HG02981 (cell line): ENCODE data around the gene GCK.

Experiments used
- ATAC-seq: cut with Tn5 transposase; IDR thresholded peaks from one replicate; pipeline ENCODE4 v1.9.1; 2021; ENCODE audit warnings: mild to moderate bottlenecking, moderate library complexity; ENCODE audit not compliant: unreplicated experiment

The GCK gene

DNA sequence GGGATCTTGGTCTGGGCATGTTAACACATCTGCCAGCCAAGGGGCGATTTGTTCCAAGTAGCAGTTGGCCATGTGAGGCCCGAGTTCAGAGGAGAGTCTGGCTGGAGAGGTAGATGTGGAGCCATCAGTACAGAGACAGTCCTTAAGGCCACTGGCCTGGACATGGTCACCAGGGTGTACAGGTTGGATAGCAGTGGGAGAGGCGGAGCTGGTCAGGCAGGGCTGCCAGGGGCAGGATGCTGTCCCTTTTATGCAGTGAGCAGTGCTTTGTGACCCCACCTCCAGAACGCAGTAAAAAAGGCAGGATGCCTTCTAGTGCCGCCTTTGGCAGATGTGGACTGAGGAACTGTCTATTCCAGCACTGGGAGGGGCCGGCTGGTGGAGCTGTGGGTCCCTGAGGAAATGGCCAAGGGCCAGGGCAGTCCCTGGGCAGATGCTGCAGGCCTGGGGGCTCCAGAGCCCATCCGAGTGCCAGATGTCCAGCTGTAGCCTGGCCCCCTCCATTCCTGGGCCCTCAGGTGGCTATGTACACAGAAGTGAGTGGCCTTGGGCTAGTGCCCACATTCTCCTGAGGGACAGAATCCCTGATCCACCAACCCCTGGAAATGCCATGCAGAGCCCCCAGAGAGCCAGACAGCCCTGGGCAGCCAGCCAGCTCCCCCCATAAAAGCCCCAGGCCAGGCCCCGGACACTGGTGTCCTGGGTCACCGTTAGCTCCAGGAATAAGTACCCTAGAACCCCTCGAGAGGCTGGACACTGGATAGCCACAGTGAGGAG lies 31.0 kb downstream of the GCK start:
- ATAC-seq = no peak

- ATAC-seq = no peak
Observed at GRCh38 chr7:44157116-44158080, 31.8 kb downstream of the GCK start.

- no peak for ATAC-seq
Observed at GRCh38 chr7:44156453-44157010, 32.7 kb downstream of the GCK start.

- ATAC-seq = no peak
Observed at GRCh38 chr7:44155191-44156185, 33.8 kb downstream of the GCK start.

DNA sequence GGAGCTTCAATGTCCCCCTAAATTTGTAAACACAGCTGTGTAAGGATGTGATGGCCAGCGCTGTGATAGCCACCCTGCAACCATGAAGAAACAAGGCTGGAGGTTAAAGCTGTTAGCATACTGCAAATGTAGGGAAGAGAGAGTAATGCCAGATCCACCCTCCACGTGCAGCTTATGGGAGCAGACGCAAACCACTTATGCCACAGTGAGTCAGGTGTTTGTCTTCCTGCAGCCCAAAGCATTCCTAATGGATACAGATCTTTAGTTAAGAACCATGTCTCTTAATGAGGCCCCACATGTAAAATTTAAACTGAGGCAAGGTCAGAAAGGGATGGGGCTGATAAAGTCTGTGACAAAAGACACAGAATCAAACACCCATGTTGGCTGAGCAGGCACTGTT lies 34.5 kb downstream of the GCK start:
- ATAC-seq = no peak

DNA sequence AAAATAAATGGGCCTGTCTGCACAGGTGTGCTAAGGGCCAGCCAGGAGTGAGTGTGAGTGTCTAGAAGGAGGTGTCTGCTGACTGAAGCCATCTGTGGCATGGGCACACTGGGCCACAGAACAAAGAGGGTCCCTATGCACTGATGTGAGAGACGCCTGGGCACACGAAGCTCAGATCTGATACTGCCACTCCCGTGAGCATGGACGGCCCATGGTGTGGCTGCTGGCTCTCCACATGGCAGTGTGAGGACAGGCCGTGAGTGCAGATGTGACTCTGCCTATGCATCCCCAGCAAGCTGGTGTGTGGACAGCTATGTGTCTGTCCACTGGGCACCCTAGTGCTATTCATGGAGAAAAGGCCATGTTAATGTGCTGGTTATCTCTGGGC lies 35.3 kb downstream of the GCK start:
- no peak for ATAC-seq

DNA sequence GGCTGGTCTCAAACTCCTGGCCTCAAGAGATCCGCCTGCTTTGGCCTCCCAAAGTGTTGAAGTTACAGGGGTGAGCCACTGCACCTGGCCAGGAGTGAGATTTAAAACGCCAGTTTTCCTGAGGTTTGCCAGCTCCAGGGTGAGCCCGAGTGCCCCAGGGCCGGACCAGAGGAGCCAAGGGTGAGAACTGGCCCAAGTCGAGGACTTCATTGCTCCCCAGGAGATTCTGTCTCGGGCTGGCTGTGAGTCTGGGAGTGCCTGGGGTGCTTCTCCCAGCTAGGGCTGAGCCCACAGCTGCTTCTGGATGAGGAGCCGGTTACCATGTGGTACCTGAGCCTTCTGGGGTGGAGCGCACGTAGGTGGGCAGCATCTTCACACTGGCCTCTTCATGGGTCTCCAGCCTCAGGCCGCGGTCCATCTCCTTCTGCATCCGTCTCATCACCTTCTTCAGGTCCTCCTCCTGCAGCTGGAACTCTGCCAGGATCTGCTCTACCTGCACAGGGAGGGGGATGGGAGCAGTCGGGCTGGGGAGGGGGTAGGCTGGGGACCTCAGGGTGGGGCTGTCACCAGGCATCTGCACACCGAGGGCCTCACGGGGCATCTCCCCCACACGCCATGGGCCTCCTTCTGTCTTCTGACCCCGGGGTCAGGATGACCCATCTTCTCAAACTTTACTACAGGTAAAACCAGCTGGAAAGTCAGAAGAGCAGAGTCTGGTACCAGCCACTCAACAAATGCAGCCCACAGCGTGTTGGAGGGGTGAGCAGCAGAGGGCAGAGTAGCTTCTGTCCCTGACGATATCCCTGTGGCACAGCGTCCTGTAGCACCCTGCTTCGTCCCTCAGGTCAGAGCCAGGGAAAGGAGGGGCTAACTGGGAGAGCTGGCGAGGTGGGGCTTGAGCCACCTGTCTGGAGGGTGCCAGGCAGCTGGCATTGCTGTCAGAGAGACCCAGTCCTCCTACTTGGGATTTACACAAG lies 36.0 kb downstream of the GCK start:
- no peak for ATAC-seq

- ATAC-seq = no peak
Observed at GRCh38 chr7:44151956-44152355, 37.3 kb downstream of the GCK start.

- ATAC-seq = no peak
Observed at GRCh38 chr7:44150966-44151941, 38.0 kb downstream of the GCK start.

- no peak for ATAC-seq
Observed at GRCh38 chr7:44150466-44150832, 38.8 kb downstream of the GCK start.

GRCh38 chr7:44149571-44150465 lies 39.4 kb downstream of the GCK start:
- ATAC-seq = no peak

DNA sequence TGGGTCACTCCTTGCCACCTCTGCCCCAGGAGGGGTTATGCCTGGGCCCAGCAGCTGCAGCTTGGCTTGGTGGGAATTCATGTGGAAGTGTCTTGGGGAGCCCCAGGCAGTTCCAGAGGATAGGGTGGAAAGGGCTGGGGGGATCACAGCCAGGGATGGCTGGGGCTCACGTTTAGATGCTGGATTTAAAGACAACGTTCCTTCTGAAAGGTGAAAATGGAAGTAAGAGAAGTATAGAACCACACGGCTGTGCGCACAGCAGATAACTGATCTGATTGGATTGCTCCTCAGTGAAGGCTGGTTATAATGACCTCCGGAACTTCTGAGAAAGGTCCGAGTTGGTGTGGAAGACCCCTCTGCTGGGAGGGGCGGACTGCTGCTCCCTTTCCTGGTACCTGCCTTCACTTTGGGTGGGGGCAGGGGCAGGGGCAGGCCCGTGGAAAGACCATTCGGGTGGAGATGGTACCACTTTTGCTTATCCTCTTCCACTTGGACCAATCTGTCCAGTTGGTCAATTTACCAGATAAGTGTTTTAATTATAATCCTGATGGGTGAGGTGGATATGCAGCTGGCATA lies 40.2 kb downstream of the GCK start:
- ATAC-seq = no peak

GRCh38 chr7:44148166-44148565 lies 41.1 kb downstream of the GCK start:
- no peak for ATAC-seq

GRCh38 chr7:44147026-44147991 lies 41.9 kb downstream of the GCK start:
- ATAC-seq = no peak
